ENCODE data around the gene TAAR2. TPM values are rescaled to one million over a fixed set of nuclear protein-coding genes. Genes with fewer than 3 reads are reported as not detected.
A peak's percentile ranks its signal among the peaks of the same experiment; 100 is the strongest.

Gene TAAR2
- total RNA-seq, 1 donor from 2014 or later, result not detected

- peaks cover 7% of the 10 kb centered on the region for H3K27me3 ChIP-seq (ENCODE audit: insufficient read depth, low read length)
These were observed 35.0 kb upstream of the TAAR2 start, which contains the start of gene TAAR1 for GRCh38 chr6:132659082-132659481. TAAR1 (minus strand) TSS chr6:132659182; CDS start chr6:132646003, 13,179 bp downstream.

GRCh38 chr6:132651062-132651461, 27.0 kb upstream of the TAAR2 start:
- no peak overlapping the region for H3K9ac ChIP-seq (ENCODE audit: low read length)
- Mint-ChIP-seq H3K9me3 (ENCODE audit: unreplicated experiment) (no peaks in the 10 kb centered on the region), H3K4me3 (ENCODE audit: unreplicated experiment) (no peak overlapping the region), H3K4me1 (ENCODE audit: low read depth, unreplicated experiment) (peaks cover 2% of the 10 kb centered on the region), H3K27me3 (ENCODE audit: low read depth, unreplicated experiment) (no peaks in the 10 kb centered on the region), H3K36me3 (ENCODE audit: low read depth, unreplicated experiment) (no peaks in the 10 kb centered on the region), H3K27ac (ENCODE audit: unreplicated experiment) (no peak overlapping the region)
- DNase-seq (ENCODE audit: low read depth), result no peak
- H3K27me3 ChIP-seq (ENCODE audit: insufficient read depth, low read length), result peaks cover 3% of the 10 kb centered on the region
- no peak overlapping the region for H2AFZ ChIP-seq (ENCODE audit: low read depth, low read length)
- no peak for TF ChIP-seq CTCF (IDR thresholded peaks at IDR 0.05; ENCODE audit: insufficient read depth, low read depth, low read length)
- TF ChIP-seq EZH2 (IDR thresholded peaks at IDR 0.05; ENCODE audit: insufficient read depth, low read length), result no peak
- no peaks in the 10 kb centered on the region for H3K36me3 ChIP-seq (ENCODE audit: insufficient read depth, low read length)
- no peak for FAIRE-seq
- no peaks in the 10 kb centered on the region for H3K79me2 ChIP-seq (ENCODE audit: insufficient read depth, low read length)
- no peak overlapping the region for H3K27ac ChIP-seq (ENCODE audit: low read depth, low read length)
- H4K20me1 ChIP-seq (ENCODE audit: insufficient read depth, low read length), result no peaks in the 10 kb centered on the region
- no peaks in the 10 kb centered on the region for H3K4me1 ChIP-seq (ENCODE audit: insufficient read depth, low read length)
- H3K4me3 ChIP-seq (ENCODE audit: insufficient read depth, low read depth, low read length), result no peak overlapping the region
- H3K4me2 ChIP-seq (ENCODE audit: low read length), result no peak overlapping the region
- no peaks in the 10 kb centered on the region for H3K9me3 ChIP-seq (ENCODE audit: insufficient read depth, low read depth, low read length)

More at GRCh38 chr6:132659082-132659481, 35.0 kb upstream of the TAAR2 start, which contains the start of gene TAAR1:
- H3K4me1 Mint-ChIP-seq (ENCODE audit: low read depth, unreplicated experiment), result no peaks in the 10 kb centered on the region
- no peaks in the 10 kb centered on the region for H3K27me3 Mint-ChIP-seq (ENCODE audit: low read depth, unreplicated experiment)
- peak within 1 kb of the TSS; percentile 29 for H3K4me3 Mint-ChIP-seq (ENCODE audit: unreplicated experiment)
- H3K4me3 ChIP-seq (ENCODE audit: insufficient read depth, low read depth, low read length), result no peak within 1 kb of the TSS
- FAIRE-seq (no peak), DNase-seq (ENCODE audit: low read depth) (no peak)
- no peaks in the 10 kb centered on the region for H3K79me2 ChIP-seq (ENCODE audit: insufficient read depth, low read length)
- H3K36me3 ChIP-seq (ENCODE audit: insufficient read depth, low read length), result no peaks in the 10 kb centered on the region
- TF ChIP-seq CTCF (IDR thresholded peaks at IDR 0.05; ENCODE audit: insufficient read depth, low read depth, low read length) (no peak), EZH2 (IDR thresholded peaks at IDR 0.05; ENCODE audit: insufficient read depth, low read length) (no peak)
- no peaks in the 10 kb centered on the region for H3K36me3 Mint-ChIP-seq (ENCODE audit: low read depth, unreplicated experiment)
- no peak within 1 kb of the TSS for H3K27ac ChIP-seq (ENCODE audit: low read depth, low read length)
- no peaks in the 10 kb centered on the region for H3K4me1 ChIP-seq (ENCODE audit: insufficient read depth, low read length)
- H3K9ac ChIP-seq (ENCODE audit: low read length), result no peak within 1 kb of the TSS
- H3K9me3 Mint-ChIP-seq (ENCODE audit: unreplicated experiment), result no peaks in the 10 kb centered on the region
- H2AFZ ChIP-seq (ENCODE audit: low read depth, low read length), result no peak within 1 kb of the TSS
- no peak within 1 kb of the TSS for H3K4me2 ChIP-seq (ENCODE audit: low read length)
- H3K9me3 ChIP-seq (ENCODE audit: insufficient read depth, low read depth, low read length), result no peaks in the 10 kb centered on the region
- H3K27ac Mint-ChIP-seq (ENCODE audit: unreplicated experiment), result no peak within 1 kb of the TSS
- H4K20me1 ChIP-seq (ENCODE audit: insufficient read depth, low read length), result no peaks in the 10 kb centered on the region

- H2AFZ ChIP-seq (ENCODE audit: low read depth, low read length), result no peak overlapping the region
- H3K4me3 ChIP-seq (ENCODE audit: insufficient read depth, low read depth, low read length), result no peak overlapping the region
- no peak overlapping the region for H3K27ac ChIP-seq (ENCODE audit: low read depth, low read length)
- H4K20me1 ChIP-seq (ENCODE audit: insufficient read depth, low read length), result no peaks in the 10 kb centered on the region
- Mint-ChIP-seq H3K27ac (ENCODE audit: unreplicated experiment) (no peak overlapping the region), H3K4me3 (ENCODE audit: unreplicated experiment) (no peak overlapping the region), H3K4me1 (ENCODE audit: low read depth, unreplicated experiment) (peaks cover 2% of the 10 kb centered on the region), H3K9me3 (ENCODE audit: unreplicated experiment) (no peaks in the 10 kb centered on the region), H3K36me3 (ENCODE audit: low read depth, unreplicated experiment) (no peaks in the 10 kb centered on the region), H3K27me3 (ENCODE audit: low read depth, unreplicated experiment) (no peaks in the 10 kb centered on the region)
- H3K9me3 ChIP-seq (ENCODE audit: insufficient read depth, low read depth, low read length), result no peaks in the 10 kb centered on the region
- no peak overlapping the region for H3K9ac ChIP-seq (ENCODE audit: low read length)
- no peak overlapping the region for H3K4me2 ChIP-seq (ENCODE audit: low read length)
- no peaks in the 10 kb centered on the region for H3K36me3 ChIP-seq (ENCODE audit: insufficient read depth, low read length)
- TF ChIP-seq CTCF (IDR thresholded peaks at IDR 0.05; ENCODE audit: insufficient read depth, low read depth, low read length) (no peak), EZH2 (IDR thresholded peaks at IDR 0.05; ENCODE audit: insufficient read depth, low read length) (no peak)
- DNase-seq (ENCODE audit: low read depth) (no peak), FAIRE-seq (no peak)
- H3K79me2 ChIP-seq (ENCODE audit: insufficient read depth, low read length), result no peaks in the 10 kb centered on the region
- H3K27me3 ChIP-seq (ENCODE audit: insufficient read depth, low read length), result peaks cover 1% of the 10 kb centered on the region
- no peaks in the 10 kb centered on the region for H3K4me1 ChIP-seq (ENCODE audit: insufficient read depth, low read length)
These were observed 26.4 kb upstream of the TAAR2 start for GRCh38 chr6:132650429-132650828.
